NCI-H2227 (cell line): ENCODE results near the gene TOR1B.
"Not testable (repeated sequence)": the region's sequence is repeated elsewhere in the genome, so short reads cannot be mapped to it uniquely, and the experiment has no call there.

Experiments
- DNase-seq: peaks from one replicate; lab custom pipeline; 2025; ENCODE audit not compliant: unreplicated experiment; lab: John Stamatoyannopoulos, UW

Gene TOR1B

DNA sequence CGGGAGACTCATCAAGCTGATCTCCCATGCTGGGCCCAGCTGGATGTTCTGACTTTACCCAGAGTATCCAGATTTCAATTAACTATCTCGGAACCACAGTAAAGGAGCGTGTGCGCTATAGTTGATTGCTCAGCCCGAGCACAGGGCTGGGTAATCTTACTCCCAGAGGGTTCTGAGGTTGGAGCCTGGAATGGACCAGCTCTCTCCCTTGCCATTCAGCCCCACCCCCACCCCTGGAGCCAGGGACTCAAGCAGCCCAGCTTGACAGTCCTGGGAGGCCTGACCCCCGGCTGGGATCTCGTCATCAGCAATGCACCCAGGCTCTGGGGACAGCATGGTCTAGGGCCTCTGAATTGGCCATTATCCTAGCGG is 26.4 kb upstream of the TOR1B start:
- no peak for DNase-seq

DNA sequence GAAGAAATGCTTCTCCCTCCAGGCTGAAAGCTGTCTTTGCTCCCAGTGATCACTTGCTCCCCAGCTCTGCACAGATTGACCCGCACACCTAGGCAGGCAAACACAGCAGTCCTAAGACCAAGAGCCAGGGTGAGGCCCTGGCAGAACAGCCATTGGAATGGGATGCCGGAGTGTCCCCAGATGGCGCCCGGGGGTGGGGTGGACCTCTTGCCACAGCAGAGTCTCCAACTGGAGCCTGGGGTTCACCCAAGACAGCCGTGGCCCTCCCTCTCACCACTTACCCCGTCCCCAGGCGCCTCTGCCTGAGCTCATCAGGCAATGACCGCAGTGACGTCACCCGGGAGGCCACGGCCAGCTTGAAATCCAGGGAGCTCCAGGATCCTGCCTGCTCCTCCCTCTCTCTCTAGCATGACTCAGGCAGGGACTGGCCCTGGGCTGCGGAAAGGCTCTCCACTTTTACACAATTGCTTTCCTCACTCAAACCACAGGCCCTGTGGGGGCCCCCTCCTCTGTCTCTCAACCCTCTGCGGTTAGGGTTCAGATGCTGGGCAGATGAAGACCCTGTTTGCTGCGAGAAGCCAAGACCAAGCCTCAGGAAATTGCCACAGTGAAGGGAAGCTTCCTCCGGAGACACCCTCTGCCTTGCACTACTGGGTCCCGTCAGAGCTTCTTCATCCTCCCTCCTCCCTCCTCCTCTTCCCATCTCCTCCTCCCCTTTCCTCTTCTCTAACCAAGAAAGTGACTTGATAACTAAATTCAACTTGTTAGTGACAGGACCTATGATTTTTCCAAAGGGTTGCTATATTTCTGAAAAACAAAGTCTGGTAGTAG is 25.8 kb upstream of the TOR1B start:
- peak; percentile 86 for DNase-seq

DNA sequence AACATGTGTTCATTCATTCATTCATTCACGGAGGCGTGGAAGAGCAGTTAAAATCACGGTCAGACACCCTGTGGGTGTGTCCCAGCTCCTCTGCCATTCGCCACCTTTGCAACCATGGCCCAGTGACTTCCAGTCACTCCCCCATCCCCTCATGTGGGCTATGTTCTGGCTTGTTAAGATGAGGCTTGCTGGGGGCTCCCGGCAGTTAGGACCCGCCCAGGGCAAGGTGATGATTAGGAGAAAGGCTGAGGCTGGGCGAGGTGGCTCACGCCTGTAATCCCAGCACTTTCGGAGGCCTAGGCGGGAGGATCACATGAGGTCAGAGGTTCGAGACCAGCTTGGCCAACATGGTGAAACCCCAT is 25.2 kb upstream of the TOR1B start:
- DNase-seq = no peak

DNA sequence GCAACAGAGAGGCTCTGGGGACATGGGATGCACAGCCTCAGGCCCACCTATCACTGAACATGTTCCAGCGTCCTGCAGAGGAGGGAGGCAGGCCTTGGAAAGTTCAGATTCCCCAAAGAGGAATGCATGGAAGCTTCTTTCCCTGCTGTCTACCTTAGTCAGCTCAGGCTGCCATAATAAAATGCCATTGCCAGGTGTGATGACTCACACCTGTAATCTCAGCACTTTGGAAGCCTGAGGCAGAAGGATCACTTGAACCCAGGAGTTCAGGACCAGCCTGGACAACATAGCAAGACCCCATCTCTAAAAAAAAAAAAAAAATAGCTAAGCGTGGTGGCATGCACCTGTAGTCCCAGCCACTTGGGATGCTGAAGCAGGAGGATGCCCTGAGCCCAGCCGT is 24.5 kb upstream of the TOR1B start:
- no peak for DNase-seq

DNA sequence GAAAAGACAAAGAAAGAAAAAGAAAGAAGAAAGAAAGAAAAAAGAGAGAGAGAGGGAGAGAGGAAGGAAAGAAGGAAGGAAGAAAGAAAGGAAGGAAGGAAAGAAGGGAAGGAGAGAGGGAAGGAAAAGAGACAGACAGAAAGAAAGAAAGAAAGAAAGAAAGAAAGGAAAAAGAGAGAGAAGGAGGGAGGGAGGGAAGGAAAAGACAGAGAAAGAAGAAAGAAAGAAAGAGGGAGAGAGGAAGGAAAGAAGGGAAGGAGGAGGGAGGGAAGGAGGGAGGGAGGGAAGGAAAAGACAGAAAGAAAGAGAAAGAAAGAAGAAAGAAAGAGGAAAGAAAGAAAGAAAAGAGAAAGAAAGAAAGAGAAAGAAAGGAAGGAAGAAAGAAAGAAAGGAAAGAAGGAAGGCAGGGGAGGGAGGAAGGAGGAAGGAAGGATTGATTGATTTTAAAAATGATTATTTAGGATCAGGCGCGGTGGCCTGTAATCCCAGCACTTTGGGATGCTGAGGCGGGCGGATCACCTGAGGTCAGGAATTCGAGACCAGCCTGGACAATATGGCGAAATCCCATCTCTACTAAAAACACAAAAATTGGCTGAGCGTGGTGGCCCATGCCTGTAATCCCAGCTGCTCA is 23.3 kb upstream of the TOR1B start:
- no peak for DNase-seq

DNA sequence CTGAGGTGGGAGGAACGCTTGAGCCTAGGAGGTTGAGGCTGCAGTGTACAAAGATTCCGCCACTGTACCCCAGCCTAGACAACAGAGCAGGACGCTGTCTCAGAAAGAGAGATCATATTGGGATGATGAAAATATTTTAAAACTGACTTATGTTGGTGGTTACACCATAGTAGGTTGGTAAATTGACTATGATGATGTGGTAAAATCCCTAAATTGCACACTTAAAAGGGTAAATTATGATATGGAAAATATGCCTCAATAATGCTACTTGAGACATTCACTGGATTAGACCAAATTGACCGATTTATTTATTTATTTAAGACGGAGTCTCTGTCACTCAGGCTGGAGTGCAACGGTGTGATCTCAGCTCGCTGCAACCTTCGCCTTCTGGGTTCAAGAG is 21.9 kb upstream of the TOR1B start:
- DNase-seq = no peak

DNA sequence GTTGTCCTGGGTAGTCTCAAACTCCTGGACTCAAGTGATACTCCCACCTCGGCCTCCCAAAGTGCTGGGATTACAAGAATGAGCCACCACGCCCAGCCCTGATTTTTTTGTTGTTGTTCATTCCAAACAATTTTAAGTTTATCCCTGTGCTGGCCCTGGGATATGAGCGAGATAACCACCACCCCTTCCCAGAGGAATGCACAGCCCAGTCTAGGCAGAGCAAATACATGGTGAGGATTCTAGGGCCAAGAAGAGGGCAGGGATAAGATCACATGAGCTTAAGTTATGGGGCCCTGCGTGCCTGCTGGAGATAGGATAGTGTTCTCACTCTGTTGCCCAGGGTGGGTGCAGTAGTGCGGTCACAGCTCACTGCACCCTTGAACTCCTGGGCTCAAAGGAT is 21.0 kb upstream of the TOR1B start:
- no peak for DNase-seq

DNA sequence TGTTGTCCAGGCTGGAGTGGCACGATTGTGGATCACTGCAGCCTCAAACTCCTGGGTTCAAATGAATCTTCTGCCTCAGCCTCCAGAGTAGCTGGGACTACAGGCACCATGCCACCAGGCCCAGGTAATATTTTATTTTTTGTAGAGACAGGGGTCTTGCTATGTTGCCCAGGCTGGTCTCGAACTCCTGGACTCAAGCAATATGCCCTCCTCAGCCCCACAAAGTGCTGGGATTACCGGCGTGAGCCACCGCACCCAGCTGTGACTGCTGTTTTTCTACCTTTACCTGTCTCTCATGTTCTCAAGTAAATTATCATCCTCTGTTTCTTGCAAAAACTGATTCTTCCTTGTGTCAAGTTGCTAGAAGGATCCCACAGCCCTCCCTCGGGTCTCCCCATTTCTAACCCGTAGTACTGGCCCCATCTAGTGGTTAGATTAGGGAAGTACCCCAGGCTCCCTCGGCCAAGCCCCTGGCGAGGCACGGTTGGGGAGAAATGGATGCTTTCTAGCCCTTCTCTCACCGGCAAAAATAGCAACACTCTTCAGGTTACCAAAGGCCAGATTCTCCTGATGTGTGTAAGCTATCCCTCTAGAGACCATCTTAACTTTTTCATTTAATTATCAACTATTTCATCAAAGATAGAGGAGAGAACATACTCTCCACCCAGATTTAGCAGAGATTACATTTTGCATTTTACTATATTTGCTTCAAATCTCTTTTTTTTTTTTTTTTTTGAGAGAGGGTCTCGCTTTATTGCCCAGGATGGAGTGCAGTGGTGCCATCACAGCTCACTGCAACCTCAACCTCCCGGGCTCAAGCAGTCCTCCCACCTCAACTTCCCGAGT is 19.2 kb upstream of the TOR1B start:
- peak; percentile 76 for DNase-seq

DNA sequence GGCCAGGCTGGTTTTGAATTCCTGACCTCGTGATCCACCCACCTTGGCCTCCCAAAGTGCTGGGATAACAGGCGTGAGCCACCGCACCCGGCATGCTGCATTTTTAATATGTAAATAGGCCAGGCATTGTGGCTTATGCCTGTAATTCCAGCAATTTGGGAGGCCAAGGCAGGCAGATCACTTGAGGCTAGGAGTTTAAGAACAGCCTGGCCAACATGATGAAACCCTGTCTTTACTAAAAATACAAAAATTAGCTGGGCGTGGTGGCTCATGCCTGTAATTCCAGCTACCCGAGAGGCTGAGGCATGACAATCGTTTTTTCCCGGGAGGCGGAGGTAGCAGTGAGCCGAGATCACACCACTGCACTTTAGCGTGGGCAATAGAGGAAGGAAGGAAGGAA is 18.0 kb upstream of the TOR1B start:
- DNase-seq = not testable (repeated sequence)

DNA sequence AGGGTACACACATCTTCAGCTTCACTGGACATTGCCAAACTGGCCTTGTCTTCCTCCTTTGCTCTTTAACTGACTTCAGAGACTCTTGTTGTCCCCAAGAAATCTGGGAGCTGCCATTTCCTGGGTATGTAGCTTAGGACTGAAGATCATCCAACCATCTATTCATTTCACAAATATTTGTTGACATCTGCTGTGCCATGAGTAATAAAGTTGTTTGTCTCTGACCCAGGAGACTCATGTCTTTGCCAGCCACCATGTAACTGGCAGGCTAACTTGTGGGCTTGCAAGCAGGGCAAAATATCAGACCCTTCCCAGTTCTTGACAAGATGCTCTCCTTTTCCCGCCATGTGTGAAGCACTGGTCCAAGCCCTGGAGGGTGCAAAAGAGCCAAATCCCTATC is 17.1 kb upstream of the TOR1B start:
- DNase-seq = no peak

DNA sequence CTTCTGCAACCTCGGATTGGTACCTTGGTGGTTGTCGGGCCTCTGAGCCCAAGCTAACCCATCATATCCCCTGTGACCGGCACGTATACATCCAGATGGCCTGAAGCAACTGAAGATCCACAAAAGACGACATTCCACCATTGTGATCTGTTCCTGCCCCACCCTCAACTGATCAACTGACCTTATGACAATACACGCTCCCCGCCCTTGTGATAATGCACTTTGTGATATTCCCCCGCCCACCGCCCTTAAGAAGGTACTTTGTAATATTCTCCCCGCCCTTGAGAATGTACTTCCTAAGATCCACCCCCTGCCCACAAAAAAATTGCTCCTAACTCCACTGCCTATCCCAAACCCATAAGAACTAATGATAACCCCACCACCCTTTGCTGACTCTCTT is 16.5 kb upstream of the TOR1B start:
- no peak for DNase-seq

DNA sequence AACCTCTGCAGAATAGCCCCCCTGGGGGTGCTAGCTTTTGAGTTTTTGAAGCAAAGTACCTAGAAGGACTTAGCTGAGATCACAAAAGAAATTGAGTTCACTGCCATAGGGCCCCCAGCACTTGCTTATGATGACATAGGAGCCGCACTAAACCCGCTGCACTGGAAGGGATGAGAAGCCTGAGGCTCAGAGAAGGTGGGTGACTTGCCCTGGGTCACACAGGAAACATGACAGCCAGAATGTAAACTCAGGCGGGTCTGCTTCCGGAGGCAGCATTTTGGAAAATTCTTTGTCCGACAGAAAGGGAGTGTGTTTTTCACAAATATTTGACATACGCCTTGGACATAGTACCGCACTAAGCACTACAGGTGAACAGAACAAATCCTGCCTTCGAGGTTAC is 8.4 kb upstream of the TOR1B start:
- DNase-seq = no peak

DNA sequence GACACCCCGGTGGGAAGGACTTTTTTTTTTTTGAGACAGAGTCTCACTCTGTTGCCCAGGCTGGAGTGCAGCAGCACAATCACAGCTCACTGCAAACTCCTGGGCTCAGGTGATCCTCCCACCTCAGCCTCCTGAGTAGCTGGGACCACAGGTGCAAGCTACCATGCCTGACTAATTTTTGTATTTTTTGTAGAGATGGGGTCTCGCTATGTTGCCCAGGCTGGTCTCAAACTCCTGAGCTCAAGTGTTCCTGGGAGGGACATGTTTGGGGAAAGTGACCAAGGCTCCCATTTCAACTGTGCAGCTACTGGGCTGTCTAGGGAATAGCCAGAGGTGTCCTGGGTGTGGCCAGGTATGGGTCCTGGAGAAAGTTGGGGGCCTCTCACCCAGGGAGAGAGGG is 7.0 kb upstream of the TOR1B start:
- DNase-seq = not testable (repeated sequence)

DNA sequence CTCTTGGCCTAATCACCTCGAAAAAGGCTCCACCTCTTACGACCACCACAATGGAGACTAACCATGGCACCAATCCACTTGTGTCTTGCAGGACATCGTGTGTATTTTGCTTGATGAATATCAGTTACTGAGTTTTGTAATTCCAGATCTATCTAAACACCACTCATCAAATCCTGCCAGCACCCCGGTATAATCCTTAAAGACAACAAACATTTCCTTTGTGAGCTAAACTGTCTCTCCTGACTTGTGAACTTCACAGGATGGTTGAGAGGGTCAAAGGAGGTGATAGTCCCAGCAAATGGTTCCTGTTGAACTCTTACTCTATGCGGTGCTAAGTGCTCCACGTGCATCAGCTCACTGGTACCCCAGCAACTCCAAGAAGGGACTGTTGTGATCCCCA is 4.0 kb upstream of the TOR1B start:
- DNase-seq = no peak

DNA sequence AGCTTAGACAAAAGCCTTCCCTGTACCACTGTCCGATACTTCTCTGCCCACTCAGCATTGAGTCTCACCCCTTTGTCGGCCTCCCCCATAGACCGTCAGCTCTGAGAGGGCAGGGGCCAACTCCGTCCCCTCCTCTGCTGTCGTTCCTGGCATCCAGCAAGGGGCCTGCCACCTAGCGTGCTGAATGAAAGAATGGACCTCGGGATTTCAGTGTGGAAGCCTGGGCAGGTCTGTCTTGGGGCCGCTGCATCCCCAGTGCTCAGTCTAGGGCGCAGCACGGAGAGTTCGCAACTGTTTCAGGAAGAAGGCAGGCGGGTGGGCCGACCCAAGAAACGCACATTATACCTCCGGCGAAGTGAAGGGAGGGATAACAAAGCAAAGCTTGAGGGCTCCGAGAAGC is 1.5 kb upstream of the TOR1B start:
- no peak for DNase-seq

DNA sequence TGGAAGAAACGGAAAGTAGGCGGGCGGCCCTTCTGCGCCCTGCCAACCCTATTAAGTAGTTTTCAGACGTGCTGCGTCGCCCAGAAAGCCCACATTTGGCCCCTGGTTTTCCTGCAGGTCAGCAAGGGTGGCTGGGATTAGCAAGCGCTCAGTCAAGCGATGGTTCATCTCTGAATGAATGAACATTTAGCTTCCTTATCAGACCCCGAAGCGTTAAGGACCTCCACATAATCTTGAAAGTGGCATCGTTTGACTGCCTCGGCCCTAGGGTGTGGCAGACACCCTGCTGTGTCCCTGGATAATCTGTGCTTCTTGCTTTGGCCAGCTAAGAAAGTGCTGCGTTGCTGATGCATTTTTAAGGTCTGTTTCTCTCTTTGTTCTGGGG is 684 bp downstream of the TOR1B start:
- no peak for DNase-seq

DNA sequence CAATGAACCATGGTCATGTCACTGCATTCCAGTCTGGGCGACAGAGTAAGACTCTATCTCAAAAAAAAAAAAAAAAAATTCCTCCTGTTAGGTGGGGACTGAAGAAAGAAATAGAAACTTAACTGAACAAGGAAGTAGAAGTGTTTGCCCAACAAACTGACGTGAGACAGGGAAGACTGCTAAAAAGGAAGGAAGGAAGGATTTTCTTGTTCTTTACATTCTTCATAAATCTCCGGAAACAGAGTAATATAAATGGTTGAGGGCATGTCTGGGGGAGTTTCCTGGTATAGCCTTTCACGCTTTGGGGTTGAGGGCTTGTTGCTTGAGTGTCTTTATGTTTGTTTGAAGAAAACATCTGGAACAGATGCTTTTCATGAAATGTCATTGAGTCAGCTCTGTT is 3.1 kb downstream of the TOR1B start:
- no peak for DNase-seq

DNA sequence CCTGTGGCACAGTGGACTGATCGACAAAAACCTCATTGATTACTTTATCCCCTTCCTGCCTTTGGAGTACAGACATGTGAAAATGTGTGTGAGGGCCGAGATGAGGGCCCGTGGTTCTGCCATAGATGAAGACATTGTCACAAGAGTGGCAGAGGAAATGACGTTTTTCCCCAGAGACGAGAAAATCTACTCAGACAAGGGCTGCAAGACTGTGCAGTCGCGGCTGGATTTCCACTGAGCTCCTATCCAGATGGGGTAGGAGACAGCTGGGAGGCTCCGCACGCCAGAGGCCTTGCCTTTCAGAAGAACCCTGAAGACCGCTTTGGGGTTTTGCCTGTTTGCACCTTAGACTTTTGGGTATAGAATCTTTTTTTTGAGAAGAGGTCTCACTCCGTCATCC is 6.4 kb downstream of the TOR1B start:
- DNase-seq = no peak

DNA sequence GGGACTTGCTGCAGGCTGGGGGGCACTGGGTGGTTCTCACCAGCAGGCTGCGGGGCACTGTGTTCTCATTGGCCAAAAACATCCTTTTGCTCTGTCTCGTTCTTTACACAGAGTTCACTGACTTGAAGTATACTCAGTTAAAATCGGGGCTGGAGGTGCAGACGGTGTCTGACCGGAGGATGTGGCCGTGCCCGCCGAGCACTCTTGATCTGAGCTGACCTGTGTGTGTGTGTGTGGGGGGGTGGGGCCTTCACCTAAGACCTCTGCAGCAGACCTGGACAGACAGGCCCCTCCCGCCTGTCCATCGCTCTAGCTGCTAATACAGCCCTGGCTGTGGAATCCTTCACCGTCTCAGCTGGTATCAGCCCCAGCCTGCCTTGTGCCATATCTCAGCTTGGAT is 7.1 kb downstream of the TOR1B start:
- no peak for DNase-seq

DNA sequence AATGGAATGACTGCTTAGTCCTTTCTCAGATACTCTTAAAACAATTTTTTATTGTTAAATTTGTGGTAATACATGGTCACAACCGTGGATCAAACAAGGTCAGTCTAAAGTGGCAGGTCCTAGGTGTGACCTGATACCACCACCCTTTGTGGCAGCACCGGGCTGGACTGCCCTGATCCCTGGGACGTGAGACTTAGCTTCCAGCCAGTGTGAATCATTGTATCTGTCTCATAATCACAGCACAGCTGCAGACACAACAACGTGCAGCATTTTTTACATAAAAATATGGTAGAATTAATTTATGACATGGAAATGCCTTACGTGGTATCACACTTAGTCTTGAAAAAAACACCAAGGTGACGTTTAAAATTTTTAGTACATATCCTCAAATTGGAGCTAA is 7.8 kb downstream of the TOR1B start:
- DNase-seq = no peak

DNA sequence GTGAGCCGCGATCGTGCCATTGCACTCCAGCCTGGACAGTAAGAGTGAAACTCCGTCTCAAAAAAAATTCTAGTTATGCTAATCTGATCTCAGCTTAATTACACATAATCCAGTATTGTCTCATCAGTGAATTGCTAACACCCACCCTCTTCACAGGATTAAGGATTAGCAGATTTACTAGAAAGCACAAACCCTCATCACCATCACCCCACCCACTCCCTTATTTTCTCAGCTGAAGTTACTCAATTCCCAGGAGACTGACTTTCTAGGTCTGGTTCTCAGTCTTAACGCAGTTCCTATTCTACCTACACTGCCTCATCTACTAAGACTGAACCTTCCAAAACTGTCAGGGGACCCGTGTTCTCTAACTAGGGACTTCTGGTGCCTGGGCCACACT is 9.0 kb downstream of the TOR1B start:
- no peak for DNase-seq

DNA sequence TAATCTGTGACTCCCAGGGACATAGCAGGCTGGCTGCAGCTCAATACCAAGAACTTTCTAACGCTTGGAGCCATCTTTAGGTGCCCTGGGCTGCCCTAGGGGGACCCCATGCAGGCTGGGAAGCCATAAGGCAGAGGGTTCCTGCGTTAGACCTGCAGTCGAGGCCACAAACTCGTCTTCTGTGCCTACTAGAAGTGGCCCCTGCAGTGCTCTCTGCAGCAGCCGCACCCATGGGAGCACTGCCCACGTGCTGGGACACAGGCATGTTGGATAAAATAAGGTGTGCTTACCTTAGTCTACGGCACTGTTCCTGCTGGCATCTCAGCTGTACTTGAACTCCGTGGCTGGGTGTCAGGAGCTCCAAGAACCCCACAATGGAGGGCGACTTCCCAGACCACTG is 9.4 kb downstream of the TOR1B start:
- no peak for DNase-seq
